Measurements from ENCODE around the gene KSR1.

DNA sequence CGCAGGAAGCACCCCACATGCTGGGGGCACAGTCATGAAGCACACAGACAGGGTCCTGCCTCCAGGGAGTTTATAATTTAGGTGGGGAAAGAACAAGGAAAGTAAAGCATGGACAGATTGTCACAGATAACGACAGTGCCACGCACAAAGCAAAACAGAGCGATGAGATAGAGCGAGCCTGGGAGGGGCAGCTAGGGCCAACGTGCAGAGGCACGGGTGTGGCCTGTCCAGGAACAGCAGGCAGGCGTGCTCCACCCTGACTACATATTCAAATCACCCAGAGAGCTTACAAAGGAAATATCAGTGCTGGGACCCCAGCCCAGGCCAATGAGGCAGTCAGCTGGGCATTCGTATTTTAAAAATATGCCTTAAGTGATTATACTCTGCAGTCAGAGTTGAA, 191.5 kb downstream of the KSR1 start:
- TF ChIP-seq, protein P1, sequence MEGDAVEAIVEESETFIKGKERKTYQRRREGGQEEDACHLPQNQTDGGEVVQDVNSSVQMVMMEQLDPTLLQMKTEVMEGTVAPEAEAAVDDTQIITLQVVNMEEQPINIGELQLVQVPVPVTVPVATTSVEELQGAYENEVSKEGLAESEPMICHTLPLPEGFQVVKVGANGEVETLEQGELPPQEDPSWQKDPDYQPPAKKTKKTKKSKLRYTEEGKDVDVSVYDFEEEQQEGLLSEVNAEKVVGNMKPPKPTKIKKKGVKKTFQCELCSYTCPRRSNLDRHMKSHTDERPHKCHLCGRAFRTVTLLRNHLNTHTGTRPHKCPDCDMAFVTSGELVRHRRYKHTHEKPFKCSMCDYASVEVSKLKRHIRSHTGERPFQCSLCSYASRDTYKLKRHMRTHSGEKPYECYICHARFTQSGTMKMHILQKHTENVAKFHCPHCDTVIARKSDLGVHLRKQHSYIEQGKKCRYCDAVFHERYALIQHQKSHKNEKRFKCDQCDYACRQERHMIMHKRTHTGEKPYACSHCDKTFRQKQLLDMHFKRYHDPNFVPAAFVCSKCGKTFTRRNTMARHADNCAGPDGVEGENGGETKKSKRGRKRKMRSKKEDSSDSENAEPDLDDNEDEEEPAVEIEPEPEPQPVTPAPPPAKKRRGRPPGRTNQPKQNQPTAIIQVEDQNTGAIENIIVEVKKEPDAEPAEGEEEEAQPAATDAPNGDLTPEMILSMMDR (IDR thresholded peaks at IDR 0.05; ENCODE audit: insufficient read depth, low read depth, low read length): no peak
- TF ChIP-seq EZH2 (IDR thresholded peaks at IDR 0.05; ENCODE audit: insufficient read depth, low read length): no peak
